Right hindlimb (tissue), 1 donor: ENCODE data around the gene NCCRP1.
"Not testable (repeated sequence)": the region's sequence is repeated elsewhere in the genome, so short reads cannot be mapped to it uniquely, and the experiment has no call there.

ENCODE experiments used
- DNase-seq: peaks from one replicate; pipeline ENCODE4 v3.0.0-alpha.2; 2018

NCCRP1 gene

DNA sequence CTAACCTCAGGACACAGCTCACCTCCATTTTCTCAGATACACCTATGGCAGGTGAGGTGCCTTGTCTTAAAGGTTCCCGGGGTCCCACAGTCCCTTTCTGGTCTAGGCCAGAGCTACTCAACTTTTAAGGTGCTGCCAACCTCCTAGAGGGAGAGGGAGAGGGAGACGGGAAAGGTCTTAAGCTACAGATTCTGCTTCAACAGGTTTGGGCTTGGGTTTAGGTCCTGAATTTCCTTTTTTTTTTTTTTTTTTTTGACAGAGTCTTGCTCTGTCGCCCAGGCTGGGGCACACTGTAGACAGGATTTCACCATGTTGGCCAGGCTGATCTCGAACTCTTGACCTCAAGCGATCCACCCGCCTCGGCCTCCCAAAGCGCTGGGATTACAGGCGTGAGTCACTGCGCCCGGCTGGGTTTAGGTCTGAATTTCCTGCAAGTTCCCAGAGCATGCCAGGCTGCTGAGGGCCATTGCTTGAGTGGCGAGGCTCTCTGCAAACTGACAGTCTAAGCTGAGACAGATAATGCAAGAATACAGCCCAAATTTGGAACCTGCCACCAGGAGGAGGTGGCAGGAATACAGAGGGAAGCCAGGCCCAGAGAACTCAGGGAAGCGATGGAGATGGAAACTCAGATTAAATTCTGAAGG lies 15.1 kb downstream of the NCCRP1 start:
- DNase-seq: no peak

DNA sequence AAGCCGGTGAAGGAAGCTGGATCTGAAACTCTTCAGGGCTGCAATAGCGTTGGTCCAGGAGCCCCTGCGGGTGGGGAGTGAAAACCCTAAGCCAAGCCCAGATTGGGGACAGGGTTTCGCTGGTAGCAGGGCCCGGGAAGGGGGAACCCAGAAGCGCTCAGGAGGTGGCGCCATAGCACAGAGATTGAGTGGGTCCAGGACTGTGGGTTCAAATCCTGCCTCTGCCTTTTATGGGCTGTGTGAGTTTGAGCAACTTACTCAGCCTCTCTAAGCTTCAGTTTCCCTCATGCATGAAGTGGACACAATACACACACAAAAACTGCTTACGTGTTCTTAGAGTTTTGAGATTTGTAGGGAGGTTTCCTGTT lies 15.6 kb downstream of the NCCRP1 start:
- DNase-seq: no peak

DNA sequence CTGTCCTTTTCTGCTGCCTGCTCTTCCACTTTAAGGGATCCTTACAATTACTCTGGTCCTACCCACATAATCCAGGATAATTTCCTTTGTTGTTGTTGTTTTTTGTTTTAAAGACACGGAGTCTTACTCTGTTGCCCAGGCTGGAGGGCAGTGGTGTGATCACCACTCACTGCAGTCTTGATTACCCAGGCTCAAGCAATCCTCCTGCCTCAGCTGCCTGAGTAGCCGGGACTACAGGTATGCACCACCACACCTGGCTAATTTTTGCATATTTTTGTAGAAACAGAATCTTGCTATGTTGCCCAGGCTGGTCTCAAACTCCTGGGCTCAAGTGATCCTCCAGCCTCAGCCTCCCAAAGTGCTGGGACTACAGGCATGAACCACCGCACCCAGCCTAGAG lies 18.6 kb downstream of the NCCRP1 start:
- not testable (repeated sequence) for DNase-seq

DNA sequence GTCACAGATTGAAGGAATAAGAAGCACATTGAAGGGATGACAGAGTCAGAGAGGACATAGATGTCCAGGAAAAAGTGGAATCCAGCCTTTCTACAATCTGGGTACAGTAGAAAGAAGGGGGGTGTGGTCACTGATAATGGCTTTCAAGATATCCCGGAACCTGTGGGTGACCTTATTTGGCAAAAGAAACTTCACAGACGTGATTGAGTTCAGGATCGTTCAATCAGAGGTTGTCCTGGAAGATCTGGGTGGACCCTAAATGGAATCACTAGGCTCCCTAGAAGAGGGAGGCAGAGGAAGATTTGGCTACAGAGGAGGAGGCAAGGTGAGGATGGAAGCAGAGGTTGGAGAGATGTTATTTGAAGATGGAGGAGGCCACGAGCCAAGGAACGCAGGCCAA lies 20.3 kb downstream of the NCCRP1 start:
- DNase-seq: no peak

DNA sequence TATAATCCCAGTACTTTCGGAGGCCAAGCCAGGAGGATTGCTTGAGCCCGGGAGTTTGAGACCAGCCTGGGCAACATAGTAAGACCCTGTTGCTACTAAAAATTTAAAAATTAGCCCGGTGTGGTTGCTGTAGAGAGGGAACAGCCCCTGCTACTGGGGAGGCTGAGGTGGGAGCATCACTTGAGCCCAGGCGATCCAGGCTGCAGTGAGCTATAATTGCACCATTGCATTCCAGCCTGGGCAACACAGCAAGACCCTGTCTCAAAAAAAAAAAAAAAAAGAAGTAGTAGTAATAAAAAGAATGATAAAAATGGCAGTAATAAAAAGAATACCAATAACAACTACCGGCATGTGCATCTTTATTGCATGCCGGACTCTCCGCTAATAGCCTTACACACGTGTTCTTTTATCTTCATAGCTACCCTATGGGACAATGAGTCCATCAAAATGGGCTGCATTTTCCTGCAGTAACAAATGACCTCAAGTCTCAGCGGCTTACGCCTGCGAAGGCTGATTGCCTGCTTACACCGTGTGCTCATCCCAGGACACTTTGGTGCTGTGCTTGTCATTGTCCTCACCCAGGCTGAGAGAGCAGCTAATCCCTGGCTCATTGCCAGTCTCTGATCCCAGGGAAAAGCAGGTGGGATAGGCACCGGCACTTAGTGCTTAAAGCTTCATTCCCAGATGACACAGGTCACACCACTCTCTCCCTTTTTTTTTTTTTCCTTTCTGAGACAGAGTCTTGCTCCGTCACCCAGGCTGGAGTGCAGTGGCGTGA lies 21.7 kb downstream of the NCCRP1 start:
- DNase-seq: no peak

DNA sequence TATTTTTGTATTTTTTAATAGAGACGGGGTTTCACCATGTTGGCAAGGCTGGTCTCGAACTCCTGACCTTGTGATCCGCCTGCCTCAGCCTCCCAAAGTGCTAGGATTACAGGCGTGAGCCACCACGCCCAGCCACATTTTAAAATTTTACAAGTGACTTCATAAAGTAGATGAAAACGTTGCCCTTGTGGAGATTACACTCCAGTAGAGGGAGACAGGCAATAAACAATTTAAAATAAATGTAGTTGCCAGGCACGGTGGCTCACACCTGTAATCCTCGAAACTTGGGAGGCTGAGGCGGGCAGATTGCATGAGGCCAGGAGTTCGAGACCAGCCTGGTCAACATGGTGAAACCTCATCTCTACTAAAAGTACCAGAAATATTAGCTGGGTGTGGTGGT lies 22.3 kb downstream of the NCCRP1 start:
- DNase-seq: not testable (repeated sequence)

DNA sequence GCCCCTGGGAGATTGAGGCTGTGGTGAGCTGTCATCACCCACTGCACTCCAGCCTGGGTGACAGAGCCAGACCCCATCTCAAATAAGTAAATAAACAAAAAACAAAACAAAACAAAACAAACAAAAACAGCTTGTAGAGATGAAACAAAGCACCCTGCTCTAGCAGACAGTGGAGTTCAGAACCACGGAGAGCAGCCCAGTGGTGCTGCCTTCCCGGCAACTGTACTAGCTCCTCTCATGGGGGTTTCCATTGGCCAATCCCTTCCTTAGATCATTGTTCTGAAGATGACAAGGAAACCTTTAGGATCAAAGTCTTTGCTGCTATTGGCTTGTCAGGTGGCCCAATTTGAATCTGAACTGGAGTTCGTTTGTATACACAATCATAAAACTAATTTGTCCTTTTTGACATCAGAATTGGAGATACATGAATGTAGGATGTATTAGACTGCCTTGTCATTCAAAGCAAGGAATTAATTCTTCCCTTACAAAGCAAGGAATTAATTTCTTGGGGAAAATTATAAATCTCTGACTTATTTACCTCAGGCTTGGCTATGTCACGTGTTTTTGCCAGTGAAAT lies 27.0 kb downstream of the NCCRP1 start:
- DNase-seq: peak; percentile 40

DNA sequence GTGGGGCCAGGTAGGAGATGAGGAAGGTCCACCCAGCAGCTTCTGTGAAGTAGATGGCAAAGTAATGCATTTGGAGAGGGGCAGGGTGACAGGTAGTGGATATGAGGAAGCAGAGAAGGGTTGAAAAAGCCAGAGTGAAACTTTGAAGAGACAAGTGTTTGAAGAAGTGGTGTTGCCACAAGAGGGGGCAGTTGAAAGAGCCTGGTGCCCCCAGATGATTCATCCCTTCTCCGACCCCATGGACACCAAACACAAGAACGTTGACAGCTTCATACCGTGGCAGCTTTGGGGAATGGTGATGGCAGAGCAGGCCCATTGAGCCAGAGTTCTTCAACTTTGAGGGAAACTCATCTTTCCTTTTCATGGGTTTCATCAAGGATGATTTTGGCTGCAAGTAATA lies 28.1 kb downstream of the NCCRP1 start:
- DNase-seq: no peak

DNA sequence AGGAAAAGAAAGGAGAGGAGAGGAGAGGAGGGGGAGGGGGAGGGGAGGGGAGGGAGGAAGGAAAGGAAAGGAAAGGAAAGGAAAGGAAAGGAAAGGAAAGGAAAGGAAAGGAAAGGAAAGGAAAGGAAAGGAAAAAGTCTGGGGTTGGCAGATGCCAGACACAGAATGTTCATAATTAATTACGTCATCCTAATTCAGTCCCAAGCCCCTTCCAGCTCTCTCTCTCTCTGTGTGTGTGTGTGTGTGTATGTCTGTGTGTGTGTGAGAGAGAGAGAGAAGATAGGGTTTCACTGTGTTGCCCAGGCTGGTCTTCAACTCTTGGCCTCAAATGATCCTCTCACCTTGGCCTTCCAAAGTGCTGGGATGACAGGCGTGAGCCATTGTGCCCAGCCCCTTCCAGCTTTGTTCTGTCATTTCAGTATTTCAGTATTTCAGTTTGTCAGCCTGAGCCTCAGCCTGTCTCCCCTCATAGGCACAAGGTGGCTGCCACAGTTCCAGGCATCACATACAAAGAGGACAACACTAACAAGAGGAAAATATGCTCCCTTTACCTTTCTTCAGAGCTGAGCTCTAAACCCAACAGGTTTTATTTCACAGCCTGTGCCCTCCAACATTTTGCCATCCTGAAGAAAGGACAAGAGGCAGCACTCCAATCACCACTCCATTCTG lies 33.5 kb downstream of the NCCRP1 start:
- no peak for DNase-seq

DNA sequence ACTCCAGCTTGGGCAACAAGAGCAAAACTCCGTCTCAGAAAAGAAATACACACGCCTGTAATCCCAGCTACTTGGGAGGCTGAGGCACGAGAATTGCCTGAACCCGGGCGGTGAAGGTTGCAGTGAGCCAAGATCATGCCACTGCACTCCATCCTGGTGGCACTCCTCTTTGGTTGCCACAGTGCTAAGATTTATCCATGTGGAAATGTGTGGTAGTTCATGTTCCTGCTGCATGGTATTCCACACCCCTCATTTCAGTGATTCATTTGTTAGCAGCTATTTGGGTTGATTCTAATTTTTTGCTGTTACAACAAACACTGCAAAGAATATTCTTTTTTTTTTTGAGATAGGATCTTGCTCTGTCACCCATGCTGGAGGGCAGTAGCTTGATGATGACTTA lies 35.9 kb downstream of the NCCRP1 start:
- DNase-seq: no peak

DNA sequence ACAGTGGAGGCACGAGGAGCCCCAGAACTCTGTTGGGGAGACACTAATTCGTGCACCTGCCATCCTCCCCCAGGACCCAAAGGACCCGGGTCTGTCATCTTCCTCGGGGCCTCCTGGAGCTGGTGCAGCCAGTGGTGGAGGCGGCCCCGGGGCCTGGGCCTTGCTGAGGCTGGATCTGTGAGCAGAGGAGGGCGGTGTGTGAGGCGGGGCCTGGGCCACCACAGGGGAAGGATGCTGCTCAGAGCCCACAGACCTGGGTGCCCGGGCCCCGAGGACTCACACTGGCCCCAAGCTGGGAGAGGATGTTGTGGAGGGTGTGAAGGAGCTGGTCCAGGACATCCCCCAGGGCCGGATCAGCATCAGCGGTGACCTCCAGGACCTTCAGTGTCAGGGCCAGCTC lies 39.8 kb downstream of the NCCRP1 start:
- no peak for DNase-seq

DNA sequence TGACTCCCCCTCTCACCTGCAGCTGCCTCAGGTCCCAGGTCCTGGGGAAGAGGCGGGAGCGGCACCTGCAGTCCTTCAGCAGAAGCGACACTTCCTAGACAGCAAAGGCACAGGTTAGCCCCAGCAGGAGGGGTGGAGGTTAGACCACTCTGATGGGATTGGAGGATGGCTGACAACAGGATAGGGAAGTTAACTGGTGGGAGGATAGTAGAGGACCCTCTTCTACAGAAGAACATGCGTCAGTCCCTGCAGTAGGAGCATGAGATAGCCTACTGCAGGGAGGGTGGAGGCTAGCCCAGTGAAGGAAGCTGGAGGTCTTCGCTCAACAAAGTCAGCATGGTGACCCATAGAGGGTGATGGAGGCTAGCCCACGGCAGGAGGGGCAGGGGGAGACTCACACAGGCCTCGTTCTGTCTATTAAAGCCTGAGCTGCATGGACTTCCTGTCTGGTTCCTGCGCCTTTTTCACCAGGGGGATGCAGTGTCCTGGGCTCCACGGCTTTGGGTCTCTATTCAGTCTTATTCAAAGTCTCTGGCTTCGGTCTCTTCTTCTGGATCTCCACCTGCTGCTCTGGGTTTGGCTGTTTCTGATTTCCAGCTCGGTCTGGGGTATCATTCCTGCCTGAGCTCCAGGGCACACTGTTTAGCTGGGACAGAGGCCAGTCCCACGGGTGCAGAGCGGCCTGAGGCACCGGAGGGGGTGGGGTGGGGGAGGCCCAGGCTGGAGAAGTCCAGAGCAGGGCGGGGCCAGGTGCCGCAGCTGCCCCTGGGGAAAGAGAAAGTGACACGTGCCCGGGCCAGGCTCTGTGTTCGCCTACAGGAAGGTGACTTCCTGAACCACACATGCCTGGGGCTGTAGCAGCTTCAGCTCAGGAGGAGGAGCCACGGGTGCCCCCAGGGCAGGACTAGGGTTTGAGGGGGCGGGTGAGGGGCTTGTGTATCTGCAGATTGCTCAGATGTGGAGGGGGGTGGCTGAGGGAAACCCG lies 40.7 kb downstream of the NCCRP1 start:
- no peak for DNase-seq

DNA sequence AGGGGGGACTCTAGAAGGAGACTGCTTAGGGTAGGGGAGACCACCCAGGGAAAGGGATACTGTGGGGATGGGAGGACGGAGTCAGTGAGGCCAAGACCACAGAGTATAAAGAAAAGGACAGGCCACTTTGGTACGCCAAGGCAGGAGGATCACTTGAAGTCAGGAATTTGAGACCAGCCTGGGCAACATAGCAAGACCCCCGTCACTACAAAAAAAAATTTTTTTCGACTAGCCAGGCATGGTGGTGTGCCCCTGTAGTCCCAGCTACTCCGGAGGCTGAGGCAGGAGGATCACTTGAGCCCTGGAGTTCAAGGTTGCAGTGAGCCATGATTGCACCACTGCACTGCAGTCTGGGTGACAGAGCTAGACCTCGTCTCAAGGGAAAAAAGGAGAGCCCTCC lies 41.4 kb downstream of the NCCRP1 start:
- DNase-seq: no peak

DNA sequence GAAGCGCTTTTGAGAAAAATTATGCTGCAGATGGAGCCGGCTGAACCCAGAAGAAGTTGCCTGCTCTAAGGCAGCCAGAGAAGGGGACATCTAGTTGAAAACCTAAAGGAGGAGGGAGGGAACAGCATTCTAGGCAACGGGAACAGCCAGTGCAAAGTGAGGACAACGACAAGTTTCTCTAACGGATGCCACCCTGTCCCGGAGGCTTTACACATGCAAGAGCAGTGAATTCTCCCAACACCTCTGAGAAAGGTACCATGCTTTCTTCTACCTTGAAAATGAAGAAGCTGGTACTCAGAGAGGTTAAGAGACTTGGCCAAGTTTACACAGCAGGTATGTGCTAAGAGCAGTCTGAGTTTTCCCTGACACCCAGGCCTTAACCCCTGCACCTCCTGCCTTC lies 42.2 kb downstream of the NCCRP1 start:
- no peak for DNase-seq

DNA sequence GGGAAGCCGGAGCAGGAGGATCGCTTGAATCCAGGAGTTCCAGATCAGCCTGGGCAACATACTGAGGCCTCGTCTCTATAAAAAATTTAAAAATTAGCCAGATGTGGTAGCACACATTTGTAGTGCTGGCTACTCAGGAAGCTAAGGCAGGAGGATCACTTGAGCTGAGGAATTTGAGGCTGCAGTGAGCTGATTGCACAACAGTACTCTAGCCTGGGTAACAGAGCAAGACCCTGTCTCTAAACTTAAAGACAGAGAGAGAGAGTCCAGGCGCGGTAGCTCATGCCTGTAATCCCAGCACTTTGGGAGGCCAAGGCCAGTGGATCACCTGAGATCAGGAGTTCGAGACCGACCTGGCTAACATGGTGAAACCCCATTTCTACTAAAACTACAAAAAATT lies 43.7 kb downstream of the NCCRP1 start:
- DNase-seq: no peak

DNA sequence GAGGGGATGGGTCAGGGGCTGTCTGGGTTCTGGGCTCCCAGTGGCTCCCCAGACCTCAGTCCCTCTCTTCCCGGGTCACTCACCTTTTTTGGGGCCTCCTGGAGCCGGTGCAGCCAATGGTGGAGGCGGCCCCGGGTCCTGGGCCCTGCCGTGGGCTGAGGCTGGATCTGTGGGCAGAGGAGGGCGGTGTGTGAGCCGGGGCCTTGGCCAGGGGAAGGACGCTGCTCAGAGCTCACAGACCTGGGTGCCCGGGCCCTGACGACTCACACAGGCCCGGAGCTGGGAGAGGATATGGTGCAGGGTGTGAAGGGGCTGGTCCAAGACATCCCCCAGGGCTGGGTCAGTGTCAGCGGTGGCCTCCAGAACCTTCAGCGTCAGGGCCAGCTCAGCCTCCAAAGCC lies 47.0 kb downstream of the NCCRP1 start:
- DNase-seq: not testable (repeated sequence)

DNA sequence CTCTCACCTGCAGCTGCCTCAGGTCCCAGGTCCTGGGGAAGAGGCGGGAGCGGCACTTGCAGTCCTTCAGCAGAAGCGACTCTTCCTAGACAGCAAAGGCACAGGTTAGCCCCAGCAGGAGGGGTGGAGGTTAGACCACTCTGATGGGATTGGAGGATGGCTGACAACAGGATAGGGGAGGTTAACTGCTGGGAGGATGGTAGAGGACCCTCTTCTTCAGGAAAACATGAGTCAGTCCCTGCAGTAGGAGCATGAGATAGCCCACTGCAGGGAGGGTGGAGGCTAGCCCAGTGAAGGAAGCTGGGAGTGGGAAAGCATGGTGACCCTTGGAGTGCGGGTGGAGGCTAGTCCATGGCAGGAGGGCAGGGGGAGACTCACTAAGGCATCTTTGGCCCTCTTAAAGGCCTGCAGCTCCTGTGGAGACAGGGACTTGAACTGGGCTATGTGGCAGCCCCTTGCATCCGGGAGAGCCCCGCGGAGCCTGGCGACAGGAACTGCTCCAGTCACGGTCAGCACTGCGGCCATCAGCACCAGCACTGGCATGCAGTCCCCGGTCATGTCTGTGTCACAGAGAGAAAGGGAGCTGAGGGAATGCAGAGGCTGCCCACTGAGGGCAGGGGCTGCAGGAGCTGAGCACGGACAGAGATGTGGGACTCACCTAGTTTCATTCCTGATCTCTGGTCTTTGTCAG lies 47.8 kb downstream of the NCCRP1 start, which contains the start of gene IFNL3:
TSS of gene IFNL3 (minus strand) at position 597 of the 691 bp plus-strand sequence. CDS start at position 558, 39 bp downstream.
- DNase-seq: not testable (repeated sequence)

DNA sequence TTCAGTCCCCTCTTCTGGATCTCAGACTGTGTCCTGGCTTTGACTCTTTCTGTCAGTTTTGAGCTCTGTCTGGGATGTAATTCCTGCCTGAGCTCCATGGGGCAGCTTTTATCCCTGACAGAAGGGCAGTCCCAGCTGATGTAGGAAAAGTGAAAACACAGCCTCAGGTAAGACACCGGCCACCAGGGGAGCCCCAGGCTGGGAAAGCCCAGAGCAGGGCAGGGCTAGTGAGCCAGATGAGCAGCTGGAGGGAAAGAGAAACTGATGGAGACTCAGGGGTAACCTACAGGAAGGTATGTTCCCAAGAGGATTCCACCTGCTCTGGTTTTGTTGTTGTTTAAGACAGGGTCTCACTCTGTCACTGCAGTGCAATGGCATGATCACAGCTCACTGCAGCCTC lies 48.4 kb downstream of the NCCRP1 start:
- not testable (repeated sequence) for DNase-seq

DNA sequence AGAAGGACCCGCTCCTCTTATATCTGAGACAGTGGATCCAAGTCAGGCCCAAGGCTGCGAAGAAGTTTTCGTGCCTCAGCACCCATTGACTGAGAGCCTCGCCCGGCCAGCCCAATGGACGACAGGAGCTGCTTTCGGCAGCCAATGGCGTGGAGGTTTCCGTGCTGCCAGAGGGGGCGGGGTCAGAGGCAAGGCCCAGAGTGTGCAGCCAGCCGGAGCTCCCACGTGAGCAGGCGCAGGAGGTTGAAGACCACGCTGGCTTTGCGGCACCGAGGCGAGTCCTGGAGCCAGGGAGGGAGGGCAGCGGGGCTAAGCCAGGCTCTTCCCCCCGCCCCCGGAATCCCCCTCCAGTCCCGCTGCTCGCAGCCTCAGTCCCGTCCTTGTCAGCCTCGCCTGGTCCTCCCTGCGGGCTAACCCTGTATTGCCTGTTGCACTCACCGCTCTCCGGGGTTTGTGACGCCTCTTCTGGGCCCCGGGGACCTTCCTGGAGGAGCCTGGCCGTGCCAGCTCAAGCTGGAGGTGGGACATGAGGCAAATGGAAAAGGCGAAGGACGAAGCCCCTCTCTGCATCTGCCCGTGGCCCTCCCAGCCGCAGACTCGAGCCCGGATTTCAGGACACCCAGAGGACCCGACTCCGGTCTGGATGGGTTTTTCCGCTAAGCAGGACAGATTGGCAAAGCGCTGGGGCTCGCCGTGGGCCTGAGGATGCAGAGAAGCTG lies 50.3 kb downstream of the NCCRP1 start:
- DNase-seq: peak; percentile 60

DNA sequence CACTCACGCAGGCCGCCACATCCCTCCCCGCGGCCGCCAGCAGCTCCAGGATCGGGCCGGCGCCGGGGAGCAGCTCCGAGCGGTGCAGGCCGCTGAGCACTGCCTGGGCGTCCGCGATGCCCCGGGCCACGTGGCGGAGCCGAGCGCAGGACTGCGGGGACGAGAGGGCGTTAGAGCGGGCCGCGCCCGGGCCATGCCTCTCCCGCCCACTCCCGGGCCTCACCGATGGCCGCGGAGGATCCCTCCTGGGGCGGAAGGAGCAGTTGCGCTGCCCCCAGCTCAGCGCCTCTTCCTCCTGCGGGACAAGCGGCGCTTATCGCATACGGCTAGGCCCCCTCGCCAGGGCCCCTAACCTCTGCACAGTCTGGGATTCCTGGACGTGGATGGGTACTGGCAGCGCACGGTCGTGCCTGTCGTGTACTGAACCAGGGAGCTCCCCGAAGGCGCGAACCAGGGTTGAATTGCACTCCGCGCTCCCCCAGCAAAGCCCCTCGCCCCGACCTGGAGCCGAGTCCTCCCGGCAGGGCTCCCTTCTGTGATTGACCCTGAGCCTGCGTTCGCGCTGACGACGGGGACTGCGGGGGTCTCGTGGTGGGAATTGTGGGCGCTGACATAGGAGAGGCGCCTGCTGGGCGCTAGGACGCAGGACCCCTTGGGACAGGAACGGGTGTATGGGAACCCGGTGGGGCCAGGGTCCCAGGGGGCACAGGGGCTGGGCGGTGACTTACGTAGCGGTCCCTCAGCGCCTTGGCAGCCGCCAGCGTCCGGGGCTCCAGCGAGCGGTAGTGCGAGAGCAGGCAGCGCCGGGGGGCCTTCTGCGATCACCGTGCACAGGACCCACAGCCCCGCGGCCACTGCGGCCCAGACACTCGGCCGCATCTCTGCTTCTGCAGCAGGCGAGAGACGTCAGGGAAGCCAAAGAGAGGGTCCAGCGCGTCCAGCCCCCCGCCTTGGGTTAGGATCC lies 51.2 kb downstream of the NCCRP1 start:
- no peak for DNase-seq
